SK-N-SH (cell line): ENCODE measurements around the gene CREG1. TPM values are rescaled to one million over a fixed set of nuclear protein-coding genes. Genes with fewer than 3 reads are reported as not detected.
A peak's percentile ranks its signal among the peaks of the same experiment; 100 is the strongest.

Experiments
- CTCF ChIA-PET: fragments of 300-600, 350-600 bp; formaldehyde crosslinking; extraction: SDS; loops from one replicate; lab custom pipeline; 2021; lab: Yijun Ruan, JAX
- POLR2A ChIA-PET: fragments of 350-600 bp; sonication (Branson Sonifier 250); formaldehyde crosslinking; extraction: SDS; loops from one replicate; lab custom pipeline; 2020; ENCODE audit warnings: antibody characterized with exemption, inconsistent platforms; lab: Yijun Ruan, JAX
- DNase-seq: peaks from one replicate; pipeline ENCODE4 v3.0.0; 2012
- H2AFZ ChIP-seq: fragments of 200-600 bp; sonication (generic); 2 replicates; pipeline ENCODE4 v1.8.1; 2016; ENCODE audit warnings: antibody characterized with exemption, mild to moderate bottlenecking, low read depth
- H3F3A ChIP-seq: fragments of 200-600 bp; sonication (generic); replicated peaks from 2 replicates; pipeline ENCODE3; 2016; ENCODE audit warnings: antibody characterized with exemption, mild to moderate bottlenecking; ENCODE audit not compliant: insufficient read depth
- H3K27ac ChIP-seq, 2 experiments: fragments of 200-500 bp in 1 of 2; fragments of 200-600 bp in 1 of 2; sonication (Bioruptor generic) in 1 of 2; sonication (generic), shearing (Covaris generic) in 1 of 2; 2 replicates each; pipeline versions ENCODE4 v1.5.1 to v1.6.1; 2014 to 2016; ENCODE audit warnings: low read depth in 2 of 2, inconsistent platforms in 1 of 2, low read length in 1 of 2, mild to moderate bottlenecking in 1 of 2, mixed read lengths in 1 of 2
- H3K27me3 ChIP-seq: fragments of 200-600 bp; sonication (generic), shearing (Covaris generic); 2 replicates; pipeline ENCODE4 v1.6.1; 2016; ENCODE audit warnings: mixed run types; ENCODE audit not compliant: insufficient read depth
- H3K36me3 ChIP-seq, 2 experiments: fragments of 200-500 bp in 1 of 2; fragments of 200-600 bp in 1 of 2; sonication (Bioruptor generic) in 1 of 2; sonication (generic) in 1 of 2; replicated peaks in 1 of 2; 2 replicates each; pipeline versions ENCODE3 to v1.5.1; 2014 to 2016; ENCODE audit warnings: low read length in 1 of 2, mild to moderate bottlenecking in 1 of 2; ENCODE audit not compliant: insufficient read depth in 2 of 2, control insufficient read depth in 1 of 2
- H3K4me1 ChIP-seq, 2 experiments: fragments of 200-500 bp in 1 of 2; fragments of 200-600 bp in 1 of 2; sonication (Bioruptor generic) in 1 of 2; sonication (generic), shearing (Covaris generic) in 1 of 2; 2 replicates each; pipeline versions ENCODE4 v1.5.1 to v1.6.1; 2014 to 2016; ENCODE audit warnings: low read depth in 1 of 2, low read length in 1 of 2, mixed run types in 1 of 2; ENCODE audit not compliant: insufficient read depth in 2 of 2, control insufficient read depth in 1 of 2
- H3K4me2 ChIP-seq: fragments of 200-600 bp; sonication (generic), shearing (Covaris generic); 2 replicates; pipeline ENCODE4 v1.6.1; 2017; ENCODE audit warnings: mixed run types
- H3K4me3 ChIP-seq, 2 experiments: fragments of 200-500 bp in 1 of 2; fragments of 200-600 bp in 1 of 2; sonication (Bioruptor generic) in 1 of 2; sonication (generic), shearing (Covaris generic) in 1 of 2; 2 replicates each; pipeline versions ENCODE4 v1.5.1 to v1.8.1; 2014 to 2016; ENCODE audit warnings: low read depth in 2 of 2, inconsistent platforms in 1 of 2, low read length in 1 of 2, mild to moderate bottlenecking in 1 of 2, mixed read lengths in 1 of 2, moderate library complexity in 1 of 2
- H3K79me2 ChIP-seq: fragments of 200-600 bp; sonication (generic); 2 replicates; pipeline ENCODE4 v1.8.1; 2017; ENCODE audit warnings: mild to moderate bottlenecking; ENCODE audit not compliant: insufficient read depth
- H3K9ac ChIP-seq: fragments of 200-600 bp; sonication (generic); 2 replicates; pipeline ENCODE4 v1.6.1; 2017; ENCODE audit warnings: mixed run types
- H3K9me2 ChIP-seq: fragments of 200-600 bp; sonication (generic); 2 replicates; pipeline ENCODE4 v1.6.1; 2017; ENCODE audit warnings: mixed run types
- H3K9me3 ChIP-seq: fragments of 200-600 bp; sonication (generic); 2 replicates; pipeline ENCODE4 v1.6.1; 2017; ENCODE audit warnings: mixed run types, mild to moderate bottlenecking, moderate library complexity
- H4K20me1 ChIP-seq: fragments of 200-600 bp; sonication (generic); 2 replicates; pipeline ENCODE4 v1.6.1; 2017; ENCODE audit warnings: mild to moderate bottlenecking, mixed run types; ENCODE audit not compliant: insufficient read depth
- EP300 ChIP-seq, 2 experiments: IDR thresholded peaks; 2 replicates each; pipeline versions ENCODE4 v1.4.0 to v1.6.1; 2012; ENCODE audit warnings: borderline replicate concordance in 1 of 2, low read depth in 1 of 2, low read length in 1 of 2
- EZH2phosphoT487 ChIP-seq: fragments of 200-600 bp; sonication (generic); IDR thresholded peaks from 2 replicates; pipeline ENCODE4 v1.6.1; 2017; ENCODE audit warnings: low read depth, mixed run types, mild to moderate bottlenecking, antibody characterized with exemption, moderate library complexity, borderline replicate concordance
- FOXJ3 ChIP-seq: sonication (generic); formaldehyde crosslinking; IDR thresholded peaks from 2 replicates; pipeline ENCODE4 v1.5.1; 2020; ENCODE audit warnings: mild to moderate bottlenecking, missing genetic modification reagents
- FOXM1 ChIP-seq: IDR thresholded peaks from 2 replicates; pipeline ENCODE4 v1.4.0; 2012; ENCODE audit warnings: low read depth, mild to moderate bottlenecking
- GABPA ChIP-seq: IDR thresholded peaks from 2 replicates; pipeline ENCODE4 v1.4.0; 2012; ENCODE audit warnings: low read depth, mild to moderate bottlenecking
- GATA2 ChIP-seq: sonication (generic); formaldehyde crosslinking; IDR thresholded peaks from 2 replicates; pipeline ENCODE4 v1.5.0; 2020; ENCODE audit warnings: mild to moderate bottlenecking, missing genetic modification reagents
- JUND ChIP-seq: IDR thresholded peaks from 2 replicates; pipeline ENCODE4 v1.4.0; 2012
- NFIC ChIP-seq: IDR thresholded peaks from 2 replicates; pipeline ENCODE4 v1.4.0; 2012; ENCODE audit warnings: borderline replicate concordance
- POLR2AphosphoS5 ChIP-seq: IDR thresholded peaks from 2 replicates; pipeline ENCODE4 v1.6.1; 2012; ENCODE audit warnings: low read depth, low read length
- RAD21 ChIP-seq: IDR thresholded peaks from 2 replicates; pipeline ENCODE4 v1.6.1; 2012; ENCODE audit warnings: mild to moderate bottlenecking, low read length
- RXRA ChIP-seq: IDR thresholded peaks from 2 replicates; pipeline ENCODE4 v1.4.0; 2012; ENCODE audit warnings: low read depth, mild to moderate bottlenecking, borderline replicate concordance
- SMC3 ChIP-seq: IDR thresholded peaks from 2 replicates; pipeline ENCODE4 v1.6.1; 2012; ENCODE audit warnings: low read depth, low read length, improper control_type of control experiment
- TAF1 ChIP-seq: IDR thresholded peaks from 2 replicates; pipeline ENCODE4 v1.6.1; 2012; ENCODE audit warnings: low read depth, mild to moderate bottlenecking, low read length, moderate library complexity, borderline replicate concordance
- WGBS: methylation state at CpG from one replicate; pipeline ENCODE4 v1.1.6; 2017; ENCODE audit warnings: low lambda C conversion rate; 5-methylcytosine and 5-hydroxymethylcytosine counted together
- polyA plus RNA-seq, 3 experiments: library from polyadenylated mRNA; depleted of rRNA; stranded (reverse); fragments of >200 nt; gene quantifications; 2 replicates each; pipeline ENCODE4 v1.2.3, GENCODE V29; 2012
- TF ChIP-seq, protein P1 (sequence below): fragments of 150-350 bp; IDR thresholded peaks from 2 replicates; pipeline ENCODE4 v1.6.1; 2017; ENCODE audit warnings: antibody characterized with exemption, low read length, low read depth, borderline replicate concordance
- TF ChIP-seq, protein P2 (sequence below): IDR thresholded peaks from 2 replicates; pipeline ENCODE4 v1.4.0; 2012; ENCODE audit warnings: low read depth
- TF ChIP-seq, protein P3 (sequence below): fragments of 200-600 bp; sonication (generic); IDR thresholded peaks from 2 replicates; pipeline ENCODE4 v1.6.1; 2017; ENCODE audit warnings: antibody characterized with exemption, mild to moderate bottlenecking, moderate library complexity
- TF ChIP-seq, protein P4 (sequence below): fragments of 150-350 bp; IDR thresholded peaks from 2 replicates; pipeline ENCODE4 v1.6.1; 2016; ENCODE audit warnings: mild to moderate bottlenecking, low read depth, low read length

Gene CREG1
- polyA plus RNA-seq, 1 of the 3 experiments (the other 2 are of a cell fraction) = 26.1 TPM

DNA sequence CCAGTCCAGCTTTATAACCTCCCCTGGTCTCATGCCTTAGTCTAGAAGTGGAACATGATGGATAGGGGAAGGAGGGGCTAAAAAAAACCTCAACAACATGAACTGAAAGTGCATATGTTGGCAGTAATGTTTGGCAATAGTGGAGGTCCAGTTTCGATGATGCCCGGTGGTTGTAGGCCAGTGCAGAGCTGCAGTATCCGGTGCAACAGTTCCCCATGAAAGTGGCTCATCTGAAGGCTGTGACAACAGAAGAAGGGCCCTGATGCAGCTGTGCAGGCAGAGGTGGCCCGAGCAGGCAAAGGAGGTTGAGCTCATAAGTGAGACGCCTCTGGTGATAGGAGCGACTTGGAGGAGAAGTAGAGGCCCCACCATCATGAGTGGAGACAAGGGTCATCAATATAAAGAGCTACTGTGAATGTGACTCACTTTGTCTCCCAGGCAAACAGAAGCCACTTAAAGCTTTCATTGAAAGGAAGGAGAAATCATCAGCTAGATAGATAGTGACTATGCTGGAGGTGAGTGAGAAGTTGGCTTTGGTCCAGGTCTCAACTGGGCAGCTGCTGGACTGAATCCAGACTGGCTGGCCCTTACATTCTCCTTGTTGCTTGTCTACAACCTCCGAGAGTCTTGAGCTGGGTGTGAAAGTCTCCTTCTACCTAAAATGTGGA lies 10.2 kb upstream of the CREG1 start:
- Histone ChIP-seq H3K4me2 (no peak overlapping the region), H3K4me1 (peaks cover 0 to 4% of the 10 kb centered on the region in 2 experiments; a peak in 1 of 4 replicates), H3K9ac (no peak overlapping the region), H3K9me2 (no peaks in the 10 kb centered on the region), H2AFZ (no peak overlapping the region), H3K36me3 (no peaks in the 10 kb centered on the region), H3K4me3 (no peak overlapping the region), H3K27me3 (no peaks in the 10 kb centered on the region), H3K9me3 (no peaks in the 10 kb centered on the region), H4K20me1 (no peaks in the 10 kb centered on the region), H3F3A (no peaks in the 10 kb centered on the region), H3K79me2 (no peaks in the 10 kb centered on the region), H3K27ac (no peak overlapping the region)
- no peak for DNase-seq
- CTCF ChIA-PET = interaction anchor here (1.0 to 5.2 kb wide), 5 partner anchors 8 to 124 kb away, joined by 3 to 34 read pairs (median 5); partner anchors contain the start of gene CREG1
- POLR2A ChIA-PET = interaction anchor here (1.6 kb wide), 1 partner anchor 10 kb away, joined by 6 read pairs; the partner anchor contains the start of gene CREG1
- 72% methylated on average over 7 of the region's 7 CpGs for whole genome bisulfite sequencing
- TF ChIP-seq RXRA = no peak
- no peak for TF ChIP-seq JUND
- peak; percentile 41; the same call in 1 of the 2 replicates for TF ChIP-seq NFIC

DNA sequence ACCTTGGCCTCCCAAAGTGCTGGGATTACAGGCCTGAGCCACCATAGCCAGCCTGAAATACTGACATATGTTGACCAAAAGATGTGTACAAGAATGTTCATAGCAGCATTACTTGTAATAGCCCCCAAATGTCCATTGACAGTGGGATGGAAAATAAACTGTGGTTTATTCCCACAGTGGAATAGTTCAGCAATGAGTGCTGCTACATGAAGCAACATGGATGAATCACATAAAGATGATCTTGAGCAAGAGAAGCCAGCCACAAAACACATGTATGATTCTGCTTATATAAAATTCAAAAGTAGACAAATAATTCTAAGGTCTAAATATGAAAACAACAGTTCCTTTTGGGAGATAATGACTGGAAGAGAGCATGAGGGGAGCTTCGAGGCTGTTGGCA lies 9.1 kb upstream of the CREG1 start:
- TF ChIP-seq NFIC = no peak
- TF ChIP-seq, protein P1, sequence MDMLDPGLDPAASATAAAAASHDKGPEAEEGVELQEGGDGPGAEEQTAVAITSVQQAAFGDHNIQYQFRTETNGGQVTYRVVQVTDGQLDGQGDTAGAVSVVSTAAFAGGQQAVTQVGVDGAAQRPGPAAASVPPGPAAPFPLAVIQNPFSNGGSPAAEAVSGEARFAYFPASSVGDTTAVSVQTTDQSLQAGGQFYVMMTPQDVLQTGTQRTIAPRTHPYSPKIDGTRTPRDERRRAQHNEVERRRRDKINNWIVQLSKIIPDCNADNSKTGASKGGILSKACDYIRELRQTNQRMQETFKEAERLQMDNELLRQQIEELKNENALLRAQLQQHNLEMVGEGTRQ = no peak
- TF ChIP-seq SMC3 = no peak
- no peak for TF ChIP-seq JUND
- TF ChIP-seq FOXM1 = no peak
- no peak for TF ChIP-seq TAF1
- TF ChIP-seq POLR2AphosphoS5 = no peak
- TF ChIP-seq FOXJ3 (CRISPR knock-in tag) = no peak
- TF ChIP-seq, protein P2, sequence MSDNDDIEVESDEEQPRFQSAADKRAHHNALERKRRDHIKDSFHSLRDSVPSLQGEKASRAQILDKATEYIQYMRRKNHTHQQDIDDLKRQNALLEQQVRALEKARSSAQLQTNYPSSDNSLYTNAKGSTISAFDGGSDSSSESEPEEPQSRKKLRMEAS = no peak
- no peak for TF ChIP-seq RAD21
- no peak for TF ChIP-seq GATA2 (CRISPR knock-in tag)
- TF ChIP-seq EZH2phosphoT487 = no peak
- no peak for TF ChIP-seq GABPA
- TF ChIP-seq, protein P3, sequence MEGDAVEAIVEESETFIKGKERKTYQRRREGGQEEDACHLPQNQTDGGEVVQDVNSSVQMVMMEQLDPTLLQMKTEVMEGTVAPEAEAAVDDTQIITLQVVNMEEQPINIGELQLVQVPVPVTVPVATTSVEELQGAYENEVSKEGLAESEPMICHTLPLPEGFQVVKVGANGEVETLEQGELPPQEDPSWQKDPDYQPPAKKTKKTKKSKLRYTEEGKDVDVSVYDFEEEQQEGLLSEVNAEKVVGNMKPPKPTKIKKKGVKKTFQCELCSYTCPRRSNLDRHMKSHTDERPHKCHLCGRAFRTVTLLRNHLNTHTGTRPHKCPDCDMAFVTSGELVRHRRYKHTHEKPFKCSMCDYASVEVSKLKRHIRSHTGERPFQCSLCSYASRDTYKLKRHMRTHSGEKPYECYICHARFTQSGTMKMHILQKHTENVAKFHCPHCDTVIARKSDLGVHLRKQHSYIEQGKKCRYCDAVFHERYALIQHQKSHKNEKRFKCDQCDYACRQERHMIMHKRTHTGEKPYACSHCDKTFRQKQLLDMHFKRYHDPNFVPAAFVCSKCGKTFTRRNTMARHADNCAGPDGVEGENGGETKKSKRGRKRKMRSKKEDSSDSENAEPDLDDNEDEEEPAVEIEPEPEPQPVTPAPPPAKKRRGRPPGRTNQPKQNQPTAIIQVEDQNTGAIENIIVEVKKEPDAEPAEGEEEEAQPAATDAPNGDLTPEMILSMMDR = no peak
- TF ChIP-seq, protein P4, sequence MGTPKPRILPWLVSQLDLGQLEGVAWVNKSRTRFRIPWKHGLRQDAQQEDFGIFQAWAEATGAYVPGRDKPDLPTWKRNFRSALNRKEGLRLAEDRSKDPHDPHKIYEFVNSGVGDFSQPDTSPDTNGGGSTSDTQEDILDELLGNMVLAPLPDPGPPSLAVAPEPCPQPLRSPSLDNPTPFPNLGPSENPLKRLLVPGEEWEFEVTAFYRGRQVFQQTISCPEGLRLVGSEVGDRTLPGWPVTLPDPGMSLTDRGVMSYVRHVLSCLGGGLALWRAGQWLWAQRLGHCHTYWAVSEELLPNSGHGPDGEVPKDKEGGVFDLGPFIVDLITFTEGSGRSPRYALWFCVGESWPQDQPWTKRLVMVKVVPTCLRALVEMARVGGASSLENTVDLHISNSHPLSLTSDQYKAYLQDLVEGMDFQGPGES = no peak
- no peak for TF ChIP-seq EP300 (IDR thresholded peaks at IDR 0.05; ENCODE audit: borderline replicate concordance in 1 of 2, low read depth in 1 of 2, low read length in 1 of 2)
- TF ChIP-seq, all 33 proteins: peak for 0
- CTCF ChIA-PET = interaction anchor here (1.4 kb wide), 1 partner anchor 23 kb away, joined by 5 read pairs; no protein-coding TSS in a partner anchor
- no peak for DNase-seq
- Histone ChIP-seq H3K9me3 (no peaks in the 10 kb centered on the region), H3K27ac (no peak overlapping the region), H3K9ac (no peak overlapping the region), H3K36me3 (no peaks in the 10 kb centered on the region), H3K4me1 (peaks cover 0 to 4% of the 10 kb centered on the region in 2 experiments; a peak in 1 of 4 replicates), H3K9me2 (no peaks in the 10 kb centered on the region), H3K4me2 (no peak overlapping the region), H3K27me3 (no peaks in the 10 kb centered on the region), H3K79me2 (no peaks in the 10 kb centered on the region), H4K20me1 (no peaks in the 10 kb centered on the region), H3K4me3 (no peak overlapping the region), H2AFZ (no peak overlapping the region), H3F3A (no peaks in the 10 kb centered on the region)
- POLR2A ChIA-PET = no interaction called here
- WGBS = 43% methylated on average over 1 of the region's 1 CpG
